AG09319 (cell line): Measurements from ENCODE around the gene CFAP20.
"Not testable (repeated sequence)": the region's sequence is repeated elsewhere in the genome, so short reads cannot be mapped to it uniquely, and the experiment has no call there.

Experiments used
- DNase-seq: peaks from one replicate; pipeline ENCODE4 v3.0.0-alpha.2; 2010; ENCODE audit warnings: low read depth; ENCODE audit errors: extremely low read depth
- CTCF ChIP-seq: IDR thresholded peaks from 2 replicates; pipeline ENCODE4 v1.5.1; 2011; ENCODE audit warnings: low read depth, mild to moderate bottlenecking, inconsistent platforms, low read length, moderate library complexity

Gene CFAP20

DNA sequence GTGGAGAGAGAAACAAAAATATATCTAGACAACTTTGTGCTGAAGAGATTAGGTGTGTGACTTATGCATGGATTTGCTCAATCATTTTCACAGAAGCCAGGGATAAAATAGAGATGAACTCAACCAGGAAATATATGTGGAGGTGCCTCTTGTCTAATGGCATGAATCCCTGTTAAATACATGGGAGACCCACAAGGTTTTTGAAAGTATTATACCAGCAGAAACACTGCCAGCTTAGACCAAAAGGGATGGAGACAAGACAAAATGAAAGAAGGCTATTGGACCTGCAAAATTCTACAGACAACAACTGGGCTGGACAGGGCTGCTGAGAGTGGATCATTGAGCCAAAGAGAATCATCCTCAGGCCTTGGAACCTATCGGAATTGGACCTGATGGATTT, 52.7 kb downstream of the CFAP20 start:
- no peak for TF ChIP-seq CTCF
- no peak for DNase-seq

GRCh38 chr16:58074657-58075056, 54.5 kb downstream of the CFAP20 start:
- TF ChIP-seq CTCF, result no peak
- no peak for DNase-seq

- DNase-seq, result not testable (repeated sequence)
Measured at GRCh38 chr16:58073086-58073485, 56.1 kb downstream of the CFAP20 start.

GRCh38 chr16:58072134-58072533, 57.0 kb downstream of the CFAP20 start:
- not testable (repeated sequence) for DNase-seq

DNA sequence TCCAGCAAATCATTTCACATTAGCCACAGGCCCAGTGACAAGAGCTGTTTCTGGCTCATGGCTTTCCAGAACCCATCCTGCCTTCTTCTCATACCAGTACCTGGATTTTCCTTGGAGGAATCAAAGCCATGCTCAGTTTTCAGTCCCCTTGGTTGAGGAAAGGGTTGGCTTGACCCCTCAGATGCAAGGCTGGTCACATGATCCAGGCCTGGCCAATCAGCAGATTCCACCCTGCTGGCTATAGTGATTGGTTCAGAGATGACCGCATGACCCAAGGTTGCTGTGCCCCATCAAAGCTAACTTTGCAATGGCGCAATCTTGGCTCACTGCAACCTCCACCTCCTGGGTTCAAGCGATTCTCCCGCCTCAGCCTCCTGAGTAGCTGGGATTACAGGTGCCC, 58.6 kb downstream of the CFAP20 start:
- TF ChIP-seq CTCF, result no peak

More for the DNA sequence above, 58.6 kb downstream of the CFAP20 start:
- no peak for DNase-seq
